22Rv1 (cell line): ENCODE data around the gene SMAD3.

Source experiments
- H3K27ac ChIP-seq: fragments of 450-650 bp; 2 replicates; pipeline ENCODE4 v1.5.1; 2017
- CTCF ChIP-seq: fragments of 450-650 bp; IDR thresholded peaks from 2 replicates; pipeline ENCODE4 v1.5.1; 2017; ENCODE audit warnings: mild to moderate bottlenecking
- ZFX ChIP-seq: fragments of 450-650 bp; IDR thresholded peaks from 2 replicates; pipeline ENCODE4 v1.6.1; 2017; ENCODE audit warnings: antibody characterized with exemption, borderline replicate concordance

SMAD3 gene

GRCh38 chr15:67102599-67102929, 37.2 kb downstream of the SMAD3 start:
- no peak for TF ChIP-seq ZFX
- no peak for TF ChIP-seq CTCF
- H3K27ac ChIP-seq: no peak overlapping the region

- no peak for TF ChIP-seq CTCF
- no peak for TF ChIP-seq ZFX
- no peak overlapping the region for H3K27ac ChIP-seq
Measured at GRCh38 chr15:67103021-67103420, 37.6 kb downstream of the SMAD3 start.

- H3K27ac ChIP-seq: no peak overlapping the region
- TF ChIP-seq CTCF (no peak), ZFX (no peak)
Measured at GRCh38 chr15:67103432-67103831, 38.0 kb downstream of the SMAD3 start.

GRCh38 chr15:67103869-67104268, 38.5 kb downstream of the SMAD3 start:
- no peak for TF ChIP-seq CTCF
- TF ChIP-seq ZFX: no peak
- H3K27ac ChIP-seq: no peak overlapping the region

- TF ChIP-seq CTCF: no peak
- no peak for TF ChIP-seq ZFX
- no peak overlapping the region for H3K27ac ChIP-seq
Measured at GRCh38 chr15:67104510-67104909, 39.1 kb downstream of the SMAD3 start.

GRCh38 chr15:67105065-67105951, 39.9 kb downstream of the SMAD3 start:
- TF ChIP-seq ZFX (no peak), CTCF (no peak)
- no peak overlapping the region for H3K27ac ChIP-seq

- H3K27ac ChIP-seq: peak overlapping the region; percentile 27; the same call in 1 of the 2 replicates
- no peak for TF ChIP-seq CTCF
- TF ChIP-seq ZFX: no peak
Measured at GRCh38 chr15:67105991-67106763, 40.8 kb downstream of the SMAD3 start.
